Measurements from ENCODE around the gene LAMA2.

LAMA2 gene

DNA sequence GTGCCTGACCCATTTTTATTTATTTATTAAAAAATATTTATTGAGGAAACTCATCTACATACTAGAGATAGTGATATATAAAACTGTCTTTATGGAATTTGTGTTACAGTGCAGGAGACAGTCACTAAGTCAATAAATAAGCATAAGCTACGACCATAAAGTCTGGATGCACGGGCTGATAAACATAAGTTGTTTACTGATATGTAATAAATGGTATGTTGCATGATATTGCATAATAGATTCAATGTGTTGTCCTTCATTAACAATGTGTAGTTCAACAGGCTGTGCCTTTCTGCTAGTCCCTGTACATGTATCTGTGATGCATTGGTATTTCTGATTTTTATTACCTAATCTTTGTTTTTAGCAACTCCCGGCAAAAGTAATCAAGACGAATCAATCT is 515.8 kb downstream of the LAMA2 start:
- DNase-seq, result no peak

DNA sequence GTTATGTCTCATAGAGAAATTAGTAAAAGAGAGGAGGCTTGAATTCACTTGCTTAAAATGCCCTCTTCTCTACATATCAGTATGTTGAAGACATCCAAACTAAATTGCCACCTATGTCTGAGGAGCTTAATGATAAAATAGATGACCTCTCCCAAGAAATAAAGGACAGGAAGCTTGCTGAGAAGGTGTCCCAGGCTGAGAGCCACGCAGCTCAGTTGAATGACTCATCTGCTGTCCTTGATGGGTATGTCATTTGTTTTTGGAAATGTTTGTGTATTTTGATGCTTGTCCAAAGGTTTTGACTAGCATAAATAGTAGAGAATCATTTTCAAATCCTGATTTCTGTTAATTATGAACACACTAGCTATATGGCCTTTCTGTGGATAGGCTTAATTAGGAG is 519.3 kb downstream of the LAMA2 start:
- no peak for DNase-seq

DNA sequence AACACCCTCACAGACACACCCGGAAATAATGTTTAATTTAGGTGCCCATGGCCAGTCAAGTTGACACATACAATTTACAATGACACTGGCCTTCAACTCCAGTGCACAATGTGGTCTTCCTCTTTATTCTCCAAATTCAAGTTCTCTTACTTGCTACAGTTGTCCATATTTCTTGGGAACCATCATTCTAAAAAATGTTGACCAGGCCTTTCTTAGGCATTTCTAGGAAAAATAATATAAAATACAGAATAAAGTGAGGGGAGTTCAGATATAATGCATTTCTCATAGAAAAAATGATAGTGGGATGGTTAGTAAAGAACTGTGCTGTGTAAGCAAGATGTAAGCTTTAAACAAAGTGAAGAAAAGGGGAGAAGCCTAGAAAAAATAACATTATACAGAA is 528.2 kb downstream of the LAMA2 start:
- DNase-seq, result no peak

DNA sequence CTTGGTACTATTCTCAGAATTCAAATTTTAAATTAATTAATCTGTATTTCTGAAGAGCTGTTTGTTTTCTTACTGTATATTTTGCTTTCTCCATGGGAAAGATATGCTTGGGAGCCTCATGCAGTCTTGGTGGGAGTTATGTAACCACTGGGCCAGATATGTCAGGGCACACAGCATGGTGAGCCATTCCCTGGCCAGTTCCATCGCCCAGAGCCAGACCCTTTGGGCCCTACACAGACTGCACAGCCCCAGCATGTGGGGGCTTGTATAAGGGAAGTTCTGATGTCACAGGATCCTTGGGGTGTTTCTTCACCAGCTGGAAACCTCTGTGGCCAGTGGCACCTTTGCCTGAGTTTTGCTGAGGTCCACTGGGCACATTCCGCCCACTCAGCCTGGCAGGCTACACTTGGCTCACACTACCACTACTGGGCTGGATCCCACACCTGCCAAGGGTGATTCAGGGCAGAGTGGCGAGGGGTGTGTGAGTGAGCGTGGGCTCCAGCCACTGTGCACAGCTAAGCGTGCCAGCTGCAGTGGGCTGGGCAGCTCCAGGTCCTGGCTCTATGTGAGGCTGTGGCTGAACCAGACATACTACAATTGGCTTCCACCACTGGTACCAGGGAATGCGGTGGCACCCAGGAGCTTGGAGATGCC is 533.5 kb downstream of the LAMA2 start:
- DNase-seq, result no peak

DNA sequence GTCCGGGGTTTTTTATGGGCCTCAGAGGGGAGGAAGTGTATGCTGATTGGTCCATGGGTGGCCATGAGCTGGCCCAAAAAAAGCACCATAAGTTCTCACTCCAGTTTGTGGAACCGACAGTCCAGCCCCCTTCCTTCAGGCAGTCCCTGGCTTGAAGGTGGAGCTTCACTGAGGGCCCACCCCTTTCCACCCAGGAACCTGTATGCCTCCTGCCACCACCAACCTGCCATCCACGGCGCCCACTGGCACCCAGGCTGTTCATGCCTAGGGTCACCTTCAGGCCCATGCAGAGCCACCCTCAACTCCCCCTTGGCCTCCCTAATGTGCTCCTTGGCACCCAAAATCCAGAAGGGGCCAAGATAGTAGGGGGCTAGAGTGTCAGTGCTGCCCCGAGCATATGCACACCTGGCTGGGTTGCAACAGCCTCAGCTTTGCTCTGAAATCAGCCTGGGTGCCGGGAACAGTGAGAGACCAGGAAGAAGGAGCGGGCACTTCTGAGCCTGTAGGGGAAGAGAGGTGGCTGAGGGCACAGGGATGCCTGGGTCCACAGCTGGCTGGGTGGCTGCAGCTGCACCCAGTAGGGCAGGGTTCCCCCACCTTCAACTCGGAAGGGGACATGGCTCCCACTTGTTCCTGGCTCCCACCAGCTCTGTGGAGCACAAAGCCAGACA is 534.6 kb downstream of the LAMA2 start:
- DNase-seq, result no peak

DNA sequence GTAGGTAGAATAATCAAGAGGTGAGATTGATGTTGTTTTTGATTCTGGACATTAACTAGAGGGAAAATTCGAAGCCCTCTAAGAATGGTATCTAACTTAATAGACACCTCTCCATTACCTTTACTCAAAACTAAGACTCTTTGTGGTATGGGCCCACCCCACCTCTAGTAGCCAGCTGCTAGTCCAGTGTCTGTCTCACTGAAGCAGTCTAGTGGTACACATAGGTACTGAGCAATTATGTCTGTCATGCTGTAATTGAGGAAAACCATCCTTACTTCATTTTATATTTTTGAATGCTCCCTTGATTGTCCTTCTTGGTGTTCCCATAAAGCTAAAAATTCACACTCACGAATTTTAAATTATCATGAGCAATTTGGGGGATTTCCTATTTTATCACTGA is 536.4 kb downstream of the LAMA2 start:
- DNase-seq, result no peak

DNA sequence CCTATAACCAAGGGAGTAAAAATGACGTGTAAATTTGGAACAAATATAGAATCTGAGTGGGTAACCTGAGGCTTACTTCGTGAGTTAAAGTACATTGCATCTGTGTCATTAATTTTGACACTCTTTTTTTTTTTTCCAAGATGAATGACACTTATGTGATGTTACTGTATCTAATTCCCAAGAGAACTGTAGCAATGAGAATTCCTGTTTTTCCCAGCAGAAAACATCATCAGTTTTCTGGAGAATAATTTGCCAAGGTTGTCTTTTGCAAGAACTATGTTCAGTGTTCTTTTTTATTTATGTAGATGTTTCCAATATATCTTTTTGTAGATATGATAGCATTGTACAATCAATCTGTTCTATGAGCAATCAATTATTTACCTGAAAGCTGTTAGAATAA is 543.4 kb downstream of the LAMA2 start:
- no peak for DNase-seq

DNA sequence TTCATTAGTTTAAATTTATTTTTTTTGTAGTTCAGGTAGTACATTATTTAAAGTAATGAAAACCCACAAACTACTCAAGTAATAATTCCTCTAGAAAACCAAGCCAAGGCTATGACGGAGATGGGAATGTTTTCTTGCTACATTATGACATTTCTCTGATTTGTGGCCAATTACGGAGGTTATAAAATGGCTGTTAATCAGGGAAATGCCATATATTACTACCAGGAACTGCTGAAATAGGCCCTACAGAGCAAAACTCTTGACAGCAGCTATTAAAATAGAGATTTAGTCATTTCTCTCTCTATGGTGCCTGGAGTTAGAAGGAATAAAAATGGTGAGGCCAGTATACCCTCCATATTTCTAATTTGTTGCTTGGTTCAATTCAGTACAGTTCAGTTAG is 547.0 kb downstream of the LAMA2 start:
- DNase-seq, result no peak

DNA sequence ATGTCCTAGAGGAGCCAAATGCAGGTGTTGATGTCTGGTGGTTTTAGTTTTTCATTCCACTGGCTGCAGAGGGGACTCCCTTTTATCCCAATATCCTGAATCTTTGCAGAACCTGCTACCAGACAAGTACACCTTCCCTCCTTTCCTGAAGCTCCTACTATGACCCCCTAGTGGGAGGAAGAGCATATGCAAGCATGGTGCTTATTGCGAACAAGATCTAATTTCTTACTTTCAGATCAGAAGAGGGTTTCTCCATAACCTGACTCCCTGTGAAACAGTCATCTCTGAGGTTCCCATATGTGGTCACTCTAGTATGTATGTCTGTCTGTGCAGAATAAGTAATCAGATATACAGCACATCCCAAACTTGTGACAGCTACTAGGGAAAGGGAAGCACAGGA is 549.8 kb downstream of the LAMA2 start:
- DNase-seq, result no peak

DNA sequence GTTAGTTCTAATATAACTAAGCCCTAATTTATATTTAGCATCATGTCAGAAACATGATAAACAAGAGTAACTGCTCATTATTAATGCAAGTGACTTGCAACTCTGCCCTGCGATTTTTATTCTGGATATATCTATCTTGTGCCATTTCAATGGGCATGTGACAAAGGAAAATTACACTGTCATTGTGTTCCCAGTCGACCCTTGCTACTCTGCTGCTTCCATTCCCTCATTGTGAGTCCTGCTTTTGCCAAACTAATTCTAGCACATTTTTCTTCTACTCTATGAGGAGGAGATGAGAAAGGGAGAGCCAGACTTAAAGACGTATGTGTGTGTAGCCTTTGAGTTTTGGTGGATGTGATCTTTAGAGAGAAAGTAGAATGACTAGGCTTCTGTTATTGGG is 551.2 kb downstream of the LAMA2 start:
- no peak for DNase-seq

DNA sequence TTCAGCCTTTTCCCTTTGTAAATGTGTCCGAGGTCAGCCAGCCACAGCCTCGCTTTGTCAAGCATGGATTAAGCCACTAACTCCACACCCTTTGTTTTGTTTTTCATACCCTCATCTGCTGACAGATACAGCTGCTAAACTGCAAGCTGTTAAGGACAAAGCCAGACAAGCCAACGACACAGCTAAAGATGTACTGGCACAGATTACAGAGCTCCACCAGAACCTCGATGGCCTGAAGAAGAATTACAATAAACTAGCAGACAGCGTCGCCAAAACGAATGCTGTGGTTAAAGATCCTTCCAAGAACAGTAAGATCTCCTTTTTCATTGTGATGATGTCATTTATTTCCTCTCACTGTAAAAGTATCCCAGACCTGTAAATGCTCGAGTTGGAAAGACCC is 557.8 kb downstream of the LAMA2 start:
- DNase-seq, result peak; percentile 10

DNA sequence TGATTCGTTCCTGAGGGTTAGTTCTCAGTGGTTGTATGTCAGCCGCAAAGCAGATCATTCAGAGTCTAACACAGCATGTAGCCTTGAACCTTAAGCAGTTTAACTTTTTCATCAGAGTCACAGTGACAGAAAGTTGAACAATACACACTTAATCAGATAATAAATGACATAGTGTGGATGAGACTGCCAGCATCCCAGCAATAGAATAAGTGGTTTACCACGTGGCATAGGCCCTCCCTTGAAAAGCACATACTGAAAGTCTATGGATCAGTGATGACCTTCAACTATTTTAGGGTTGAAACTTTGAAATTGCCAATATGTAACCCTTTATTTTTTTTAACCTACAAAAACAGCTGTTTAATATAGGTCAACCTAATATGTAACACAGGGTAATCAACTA is 561.7 kb downstream of the LAMA2 start:
- no peak for DNase-seq

DNA sequence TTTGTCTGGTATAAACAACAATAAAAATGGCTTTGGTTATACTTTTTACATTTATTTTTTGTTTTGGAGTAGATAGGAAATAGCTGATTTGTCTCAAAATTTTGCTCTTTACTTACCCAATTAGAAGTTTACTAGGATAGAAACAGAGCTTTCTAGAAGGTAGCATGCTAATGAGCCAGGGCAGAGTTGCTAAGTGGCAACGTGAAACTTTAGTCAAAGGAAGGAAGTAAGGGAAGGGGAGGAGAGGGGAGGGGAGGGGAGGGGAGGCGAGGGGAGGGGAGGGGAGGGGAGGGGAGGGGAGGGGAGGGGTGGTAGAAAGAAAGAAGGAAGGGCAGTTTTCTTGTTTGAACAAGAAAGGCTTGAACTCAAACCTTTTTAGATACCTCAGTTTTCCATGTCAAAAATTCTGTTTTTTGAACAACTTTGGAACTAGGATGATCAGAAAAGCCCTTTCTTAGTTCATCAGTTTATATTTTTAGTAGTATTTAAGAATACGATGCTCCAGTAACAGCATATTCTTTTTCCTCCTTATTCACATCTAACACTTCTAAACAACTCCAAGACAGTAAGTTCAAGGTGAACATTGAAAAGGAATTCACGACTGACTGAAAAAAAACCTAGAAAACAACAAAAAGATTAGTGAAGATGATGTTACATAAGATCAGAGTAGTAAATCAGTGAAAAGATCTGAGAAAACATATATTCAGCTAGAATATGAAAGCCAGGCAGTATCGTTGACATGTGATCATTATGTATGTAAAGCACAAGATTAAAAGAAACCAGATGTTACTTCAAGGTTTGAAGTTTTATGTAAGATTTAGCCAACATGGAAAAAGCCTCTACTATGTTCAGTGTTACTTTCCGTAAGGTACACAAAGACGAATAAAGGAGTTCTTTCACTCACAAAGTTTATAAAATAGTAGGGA is 563.6 kb downstream of the LAMA2 start:
- DNase-seq, result no peak

DNA sequence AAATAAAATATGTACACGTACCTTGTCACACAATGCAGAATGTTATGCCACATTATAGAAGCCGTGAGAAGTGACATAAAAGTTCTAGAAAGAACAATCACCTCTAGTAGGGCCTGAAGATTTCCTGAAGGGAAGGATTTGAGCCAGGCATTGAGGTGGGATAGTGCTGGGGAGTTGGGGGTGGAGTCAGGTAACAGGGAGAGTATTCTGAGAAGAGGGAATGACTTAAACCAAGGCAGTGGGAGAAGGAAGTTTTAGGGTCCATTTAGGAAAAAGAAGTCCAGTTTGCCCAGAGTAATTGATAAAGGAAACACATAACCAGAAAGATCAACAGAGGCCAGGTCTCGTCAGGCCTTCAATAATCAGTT is 564.2 kb downstream of the LAMA2 start:
- DNase-seq, result no peak

DNA sequence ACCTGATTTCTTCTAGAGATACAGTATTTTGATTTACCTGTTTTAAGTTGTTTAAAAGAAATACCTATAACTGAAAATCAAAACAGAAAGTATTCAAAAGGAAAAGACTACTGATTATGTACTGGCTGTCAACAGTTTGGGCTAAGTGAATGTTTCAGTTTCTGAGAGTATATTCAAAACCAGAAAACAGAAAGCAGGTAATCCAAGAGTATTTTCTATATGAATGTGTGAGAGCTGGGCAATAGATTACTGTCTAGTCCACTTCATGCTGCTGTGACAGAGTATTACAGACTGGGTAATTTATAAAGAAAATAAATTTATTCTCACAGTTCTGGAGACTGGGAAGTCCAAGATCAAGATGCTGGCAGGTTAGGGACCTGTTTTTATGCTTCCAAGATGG is 566.0 kb downstream of the LAMA2 start:
- DNase-seq, result no peak

DNA sequence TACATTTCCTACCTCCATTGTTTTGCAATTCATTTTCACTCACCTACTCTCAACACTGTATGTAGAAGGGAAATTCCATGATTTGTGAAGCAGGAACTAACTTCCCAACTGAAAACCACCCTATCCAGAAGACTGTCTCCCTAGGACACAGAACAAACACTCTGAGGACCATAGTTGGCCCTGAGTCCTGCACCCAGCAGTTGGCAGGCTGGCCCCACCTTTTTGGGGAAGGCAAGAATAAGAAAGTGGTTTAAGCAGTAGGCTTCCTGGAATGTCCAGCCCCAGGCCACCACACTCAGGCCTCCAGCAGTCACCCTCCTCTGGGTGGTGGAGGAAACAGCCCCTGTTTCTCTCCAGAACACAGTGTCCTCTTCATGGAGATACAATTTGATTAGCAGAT is 568.2 kb downstream of the LAMA2 start:
- DNase-seq, result no peak

DNA sequence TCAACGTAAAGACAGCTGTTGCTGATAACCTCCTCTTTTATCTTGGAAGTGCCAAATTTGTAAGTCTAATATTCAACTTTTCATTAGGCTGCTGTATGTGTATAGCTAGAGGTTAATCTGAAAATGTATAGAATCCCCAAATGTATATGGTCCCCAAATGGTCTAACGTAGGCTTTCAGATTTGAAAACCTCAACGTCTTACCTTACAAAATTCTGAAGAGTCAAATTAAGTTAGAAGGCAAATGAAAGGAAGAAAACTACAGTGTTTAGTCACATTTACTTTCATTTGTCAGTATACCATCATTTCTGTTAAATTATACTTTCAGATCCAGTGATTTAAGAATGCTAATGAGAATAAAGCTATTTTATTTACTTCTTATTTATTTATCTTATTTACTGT is 570.1 kb downstream of the LAMA2 start:
- no peak for DNase-seq

DNA sequence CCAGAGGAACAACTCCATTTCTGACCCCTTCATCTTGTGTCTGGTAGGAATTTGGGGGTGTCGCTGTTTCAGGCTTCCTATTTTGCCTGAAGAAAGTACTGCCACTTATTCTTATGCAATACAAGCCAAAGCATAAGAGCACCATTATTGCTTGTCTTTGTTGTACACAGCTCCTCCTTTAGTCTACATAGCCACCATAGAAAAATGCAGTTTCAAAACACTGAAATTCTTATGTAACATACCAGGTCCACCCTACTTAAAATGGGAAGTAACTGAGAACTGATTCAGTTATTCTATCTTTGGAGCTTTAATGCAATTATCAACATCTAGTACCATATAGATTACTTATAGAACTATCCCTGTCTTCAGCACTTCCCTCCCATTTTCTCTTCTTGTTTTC is 571.5 kb downstream of the LAMA2 start:
- peak; percentile 15 for DNase-seq

DNA sequence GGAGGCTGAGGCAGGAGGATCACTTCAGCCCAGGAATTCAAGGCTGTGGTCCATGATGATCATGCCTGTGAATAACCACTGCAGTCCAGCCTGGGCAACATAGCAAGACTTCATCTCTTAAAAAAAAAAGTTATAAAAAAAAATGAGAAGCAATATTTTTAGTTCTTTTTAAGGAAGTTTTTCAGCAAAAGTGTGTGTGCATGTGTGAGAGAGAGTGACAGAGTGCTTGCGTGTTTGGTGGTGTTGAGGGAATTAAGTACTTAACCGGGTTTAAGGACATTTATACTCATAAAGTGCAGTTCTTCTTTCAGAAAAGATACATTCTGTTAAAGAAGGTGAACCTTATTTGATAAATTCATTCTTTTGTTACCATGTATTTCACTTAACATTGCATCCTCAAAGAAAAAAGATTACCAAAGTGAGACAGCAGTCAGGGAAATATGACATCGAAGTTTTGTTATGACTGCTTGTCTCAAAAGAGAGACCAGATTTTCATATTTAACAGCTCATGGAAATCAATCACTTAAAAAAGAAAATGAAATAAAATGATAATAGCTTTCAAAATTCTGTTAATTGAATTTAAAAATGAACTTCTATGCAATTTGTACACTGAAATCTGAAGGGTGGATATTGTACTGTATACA is 572.3 kb downstream of the LAMA2 start:
- DNase-seq, result no peak

DNA sequence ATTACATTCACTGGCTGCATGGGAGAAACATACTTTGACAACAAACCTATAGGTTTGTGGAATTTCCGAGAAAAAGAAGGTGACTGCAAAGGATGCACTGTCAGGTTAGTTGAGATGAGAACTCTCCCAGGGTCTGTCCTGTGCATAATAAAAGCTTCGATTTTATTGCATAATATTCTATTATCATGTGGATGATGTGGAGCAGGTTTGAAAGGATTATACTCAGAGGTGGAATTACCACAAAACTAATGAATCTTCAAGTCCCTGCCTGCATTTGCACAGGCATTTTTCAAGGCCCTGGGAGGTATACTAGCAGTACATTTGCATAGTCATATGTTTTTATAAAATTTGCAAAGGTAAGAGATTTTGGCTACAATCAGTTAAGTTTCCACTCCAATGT is 577.3 kb downstream of the LAMA2 start:
- no peak for DNase-seq

DNA sequence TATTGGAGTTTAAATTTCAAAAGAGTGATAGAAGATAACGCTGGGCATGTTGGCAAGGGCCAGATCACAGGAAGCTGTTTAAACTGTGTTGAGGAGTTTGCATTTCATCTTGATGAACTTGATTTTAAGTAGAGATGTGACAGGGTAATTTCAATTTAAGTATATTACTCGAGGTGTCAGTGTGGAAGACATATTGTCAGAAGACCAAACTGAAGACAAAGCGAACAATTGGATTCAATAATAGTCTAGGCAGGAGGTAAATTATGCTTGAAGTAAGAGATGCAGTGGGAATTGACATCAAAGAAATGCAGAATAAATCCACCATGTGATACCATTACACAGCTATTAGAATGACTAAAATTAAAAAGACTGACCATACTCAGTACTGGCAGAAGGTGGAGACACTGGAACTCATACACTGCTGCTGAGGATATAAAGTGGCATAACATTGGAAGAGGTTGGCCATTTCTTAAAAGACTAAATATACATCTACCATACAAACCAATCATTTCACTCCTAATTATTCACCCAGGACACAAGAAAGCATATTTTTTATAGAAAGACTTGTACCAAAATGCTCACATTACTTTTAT is 586.2 kb downstream of the LAMA2 start:
- no peak for DNase-seq

DNA sequence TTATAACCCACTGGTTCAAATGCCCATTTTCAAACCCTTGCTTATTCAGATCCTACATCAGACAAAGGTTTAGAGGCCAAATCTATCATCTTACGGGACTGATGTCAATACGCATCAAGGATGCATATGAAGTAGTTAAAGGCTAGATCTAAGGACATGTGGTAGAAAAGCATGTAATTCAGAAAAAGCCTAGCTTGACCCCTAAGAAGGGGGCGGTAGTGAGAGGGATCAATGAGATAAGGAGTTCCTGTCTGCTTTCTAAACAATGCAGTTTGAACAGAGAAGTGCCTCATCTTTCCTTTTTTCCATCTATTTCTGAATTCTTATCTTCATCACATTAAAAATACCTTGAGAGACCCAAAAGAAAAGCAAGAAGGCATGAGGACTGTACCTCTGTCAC is 589.3 kb downstream of the LAMA2 start:
- DNase-seq, result no peak

DNA sequence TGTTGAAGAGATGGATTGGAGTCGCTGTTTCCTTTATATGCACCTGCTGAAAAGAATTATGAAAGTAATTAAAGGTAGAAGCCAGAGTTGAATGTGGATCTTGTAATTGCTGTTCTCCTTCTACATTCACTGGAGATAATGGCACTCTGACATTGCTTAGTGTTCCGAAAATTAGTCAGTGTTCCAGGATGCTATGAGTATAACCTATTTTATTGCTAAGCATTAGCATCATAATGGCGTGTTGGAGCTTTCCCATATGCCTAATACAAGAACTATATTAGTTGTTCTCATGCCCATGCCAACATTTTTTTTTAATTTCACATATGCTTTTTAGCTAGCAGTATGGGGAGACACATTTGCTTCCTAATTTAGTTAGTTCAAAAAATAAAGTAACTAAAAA is 590.6 kb downstream of the LAMA2 start:
- no peak for DNase-seq

All from hematopoietic multipotent progenitor cell treated with erythropoietin and hydrocortisone succinate and interleukin-3 and kit ligand, for 6 days (in vitro differentiated cells).